ENCODE measurements around the gene NQO1.
"Not testable (repeated sequence)": the region's sequence is repeated elsewhere in the genome, so short reads cannot be mapped to it uniquely, and the experiment has no call there.

Gene NQO1

DNA sequence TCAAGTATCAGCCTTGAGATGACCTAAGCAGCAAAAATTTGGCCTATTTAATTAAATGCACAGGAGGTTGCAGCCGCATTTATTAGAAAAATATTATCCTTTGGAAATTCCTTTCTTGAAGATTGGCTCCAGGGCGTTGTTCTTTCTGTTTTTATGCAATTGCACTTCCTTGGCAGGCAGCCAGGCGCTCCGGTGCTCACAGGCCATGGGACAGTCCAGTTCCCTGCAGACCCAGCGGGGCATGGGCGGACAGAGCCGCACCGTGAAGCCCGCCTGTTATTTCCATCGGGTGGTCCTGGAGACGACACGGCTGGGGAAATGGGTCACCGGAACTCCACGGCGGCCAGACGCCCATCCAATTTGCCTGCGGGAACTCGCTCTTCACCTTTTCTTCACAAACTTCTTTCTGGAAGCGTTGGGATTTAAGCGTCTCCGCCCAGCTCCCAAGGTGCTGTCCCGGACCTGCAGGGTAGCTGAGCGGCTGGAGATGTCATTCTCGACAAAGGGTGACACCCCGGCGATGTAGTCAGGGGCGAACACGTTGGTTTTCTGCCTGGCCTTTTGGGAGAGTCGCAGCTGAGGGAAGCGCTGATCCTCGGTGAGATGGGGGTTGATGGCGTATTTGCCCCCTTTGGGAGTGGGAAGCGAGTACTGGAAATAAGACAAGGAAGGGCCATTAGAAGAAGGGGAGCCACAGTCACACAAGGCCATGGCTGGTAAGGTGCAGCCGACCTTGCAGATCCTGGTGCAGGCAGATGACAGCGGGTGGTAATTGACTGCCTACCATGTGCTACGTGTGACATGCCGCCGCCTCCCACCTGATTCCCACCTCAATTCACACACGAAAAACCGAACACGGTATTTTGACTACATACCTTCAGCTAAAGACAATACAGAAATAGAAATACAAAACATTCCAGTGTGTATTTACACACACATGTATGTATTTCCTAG, 15.9 kb upstream of the NQO1 start:
- peak; percentile 74 for DNase-seq (ENCODE audit: low spot score)

DNA sequence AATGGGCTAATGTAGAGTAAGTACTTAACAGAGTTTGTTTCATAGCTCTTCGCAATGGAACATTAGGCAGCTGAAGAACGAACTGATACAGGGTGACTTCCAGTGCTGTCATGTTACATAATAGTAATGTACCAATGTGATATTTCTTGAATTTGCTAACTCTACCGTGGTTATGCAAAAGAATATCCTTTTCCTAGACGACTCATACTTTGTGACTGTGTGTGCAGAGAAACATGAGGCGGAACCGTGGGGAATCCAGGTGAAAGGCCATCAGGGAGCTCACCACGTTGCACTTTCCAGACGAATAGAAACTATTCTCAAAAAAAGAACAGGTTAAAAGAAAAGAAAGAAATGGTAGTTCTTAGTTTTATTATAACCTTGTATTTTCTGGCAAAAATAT, 15.2 kb upstream of the NQO1 start:
- DNase-seq (ENCODE audit: low spot score): peak; percentile 72

DNA sequence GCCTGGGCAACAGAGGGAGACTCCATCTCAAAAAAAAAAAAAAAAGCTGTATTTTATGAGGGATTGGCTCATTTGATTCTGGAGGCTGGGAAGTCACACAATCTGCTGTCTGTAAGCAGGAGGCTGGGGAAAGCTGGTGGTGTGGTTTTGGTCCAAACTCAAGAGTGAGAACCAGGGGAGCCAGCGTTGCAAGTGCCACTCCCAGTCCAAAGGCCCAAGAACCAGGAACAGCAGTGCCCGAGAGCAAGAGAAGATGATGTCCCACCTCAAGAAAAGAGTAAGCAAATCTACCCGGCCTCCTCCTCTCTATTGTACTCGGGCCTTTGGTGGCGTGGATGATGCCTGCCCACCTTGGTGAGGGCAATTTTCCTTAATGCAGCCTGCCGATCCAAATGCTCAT, 5.7 kb upstream of the NQO1 start:
- no peak for DNase-seq (ENCODE audit: low spot score)

DNA sequence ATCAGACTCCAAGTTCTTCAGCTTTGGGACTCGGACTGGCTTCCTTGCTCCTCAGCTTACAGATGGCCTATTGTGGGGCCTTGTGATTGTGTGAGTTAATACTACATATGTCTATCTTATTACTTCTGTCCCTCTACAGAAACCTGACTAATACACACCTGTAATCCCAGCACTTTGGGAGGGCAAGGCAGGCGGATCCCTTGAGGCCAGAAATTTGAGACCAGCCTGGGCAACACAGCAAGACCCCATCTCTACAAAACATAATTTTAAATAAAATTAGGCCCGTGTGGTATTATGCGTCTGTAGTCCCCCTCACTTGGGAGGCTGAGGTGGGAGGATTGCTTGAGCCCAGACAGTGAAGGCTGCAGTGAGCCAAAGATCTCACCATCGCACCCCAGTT, 4.9 kb upstream of the NQO1 start:
- DNase-seq (ENCODE audit: low spot score): not testable (repeated sequence)

DNA sequence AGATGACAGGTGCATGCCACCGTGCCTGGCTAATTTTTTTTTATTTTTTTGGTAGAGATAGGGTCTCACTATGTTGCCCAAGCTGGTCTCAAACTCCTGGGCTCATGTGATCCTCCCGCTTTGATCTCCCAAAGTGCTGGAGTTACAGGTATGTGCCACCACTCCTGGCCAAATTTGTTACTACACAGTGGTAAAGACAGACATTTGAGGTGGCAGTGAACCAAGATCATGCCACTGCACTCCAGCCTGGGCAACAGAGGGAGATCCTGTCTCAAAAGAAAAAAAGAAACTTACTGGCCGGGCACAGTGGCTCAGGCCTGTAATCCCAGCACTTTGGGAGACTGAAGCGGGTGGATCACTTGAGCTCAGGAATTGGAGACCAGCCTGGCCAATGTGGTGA, 2.7 kb upstream of the NQO1 start:
- not testable (repeated sequence) for DNase-seq (ENCODE audit: low spot score)

DNA sequence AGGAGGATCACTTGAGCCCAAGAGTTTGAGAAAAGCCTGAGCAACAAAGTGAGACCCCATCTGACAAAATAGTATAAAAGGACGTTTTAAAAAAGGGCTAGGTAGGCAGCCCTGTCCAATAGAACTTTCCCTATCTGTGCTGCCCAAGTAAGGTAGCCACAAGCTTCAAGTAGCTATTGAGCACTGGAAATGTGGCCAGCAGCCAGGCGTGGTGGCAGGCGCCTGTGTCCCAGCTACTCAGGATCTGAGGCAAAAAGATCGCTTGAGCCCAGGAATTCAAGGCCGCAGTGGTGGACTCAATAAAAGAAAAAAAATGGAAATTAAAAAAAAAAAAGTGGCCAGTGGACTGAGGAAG, 1.5 kb upstream of the NQO1 start:
- DNase-seq (ENCODE audit: low spot score): no peak

DNA sequence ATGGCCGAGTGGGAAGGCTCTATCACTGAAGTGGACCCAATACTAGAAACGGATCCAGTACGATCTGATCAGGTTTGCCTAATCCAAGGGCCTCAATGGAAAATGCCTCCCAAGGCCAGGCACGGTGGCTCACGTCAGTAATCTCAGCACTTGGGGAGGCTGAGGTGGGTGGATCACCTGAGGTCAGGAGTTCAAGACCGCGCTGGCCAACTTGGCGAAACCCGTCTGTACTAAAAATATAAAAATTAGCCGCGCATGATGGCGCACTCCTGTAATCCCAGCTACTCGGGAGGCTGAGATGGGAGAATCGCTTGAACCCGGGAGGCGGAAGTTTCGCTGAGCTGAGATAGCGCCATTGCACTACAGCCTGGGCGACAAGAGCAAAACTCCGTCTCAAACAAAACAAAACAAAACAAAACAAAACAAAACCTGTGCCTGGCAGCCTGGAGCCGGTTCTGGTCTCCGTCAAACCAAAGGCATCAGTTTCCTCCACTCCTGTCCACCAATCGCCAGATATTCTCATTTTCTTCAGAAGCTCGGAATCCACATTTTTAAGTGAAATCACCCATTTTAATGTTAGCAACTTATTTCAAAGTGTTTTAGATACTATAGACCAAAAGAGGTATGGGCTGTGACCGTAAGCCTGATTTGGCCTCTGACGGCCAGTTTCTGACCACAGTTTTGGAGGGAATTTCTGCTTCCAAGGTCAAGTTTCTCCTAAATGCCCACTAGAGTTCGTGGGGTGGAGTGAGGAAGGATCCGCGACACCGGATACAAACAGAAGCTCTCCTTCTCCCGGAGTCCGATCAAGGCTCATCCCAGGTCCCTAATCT, 664 bp downstream of the NQO1 start:
- DNase-seq (ENCODE audit: low spot score): no peak

DNA sequence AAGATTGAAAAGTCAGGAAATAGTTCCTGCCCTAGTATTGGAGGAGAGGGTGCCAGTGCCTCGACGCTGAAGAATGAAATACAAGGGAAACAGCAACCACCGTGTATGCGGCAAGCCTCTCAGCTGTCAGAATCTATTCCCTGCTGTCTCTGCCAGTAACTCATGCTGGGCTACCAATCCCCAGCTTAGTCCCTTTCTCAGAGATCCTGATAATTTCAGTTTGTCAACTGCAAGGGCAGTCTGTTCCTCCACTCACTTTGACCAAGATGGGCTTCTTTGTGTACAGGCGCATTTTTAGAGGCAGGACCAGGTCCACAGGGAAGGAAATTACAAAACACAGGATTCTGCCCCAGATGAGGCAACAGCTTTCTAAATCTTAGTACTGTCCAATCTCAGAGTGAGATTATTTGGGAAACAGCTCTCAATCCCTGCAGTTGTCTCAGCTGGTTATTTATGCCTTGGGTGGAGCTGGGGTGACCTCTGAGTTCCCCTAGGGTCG, 1.3 kb downstream of the NQO1 start:
- DNase-seq (ENCODE audit: low spot score): no peak

DNA sequence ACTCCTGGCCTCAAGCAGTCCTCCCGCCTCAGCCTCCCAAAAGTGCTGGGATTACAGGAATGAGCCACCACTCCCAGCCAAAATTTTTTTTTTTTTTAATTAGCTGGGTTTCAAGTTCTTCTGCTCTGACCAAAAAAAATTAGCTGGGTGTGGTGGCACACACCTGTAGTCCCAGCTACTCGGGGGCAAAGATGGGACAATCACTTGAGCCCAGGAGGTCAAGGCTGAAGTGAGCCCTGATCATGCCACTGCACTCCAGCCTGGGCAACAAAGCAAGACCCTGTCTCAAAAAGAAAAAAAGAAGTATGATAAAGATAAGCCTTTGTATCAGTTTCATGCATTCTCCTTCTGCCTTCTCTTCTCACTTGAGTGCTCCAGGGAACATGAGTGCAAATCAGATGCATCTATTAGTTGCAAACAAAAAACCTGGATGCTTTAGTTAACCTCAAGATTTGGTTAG, 1.9 kb downstream of the NQO1 start:
- DNase-seq (ENCODE audit: low spot score): no peak

DNA sequence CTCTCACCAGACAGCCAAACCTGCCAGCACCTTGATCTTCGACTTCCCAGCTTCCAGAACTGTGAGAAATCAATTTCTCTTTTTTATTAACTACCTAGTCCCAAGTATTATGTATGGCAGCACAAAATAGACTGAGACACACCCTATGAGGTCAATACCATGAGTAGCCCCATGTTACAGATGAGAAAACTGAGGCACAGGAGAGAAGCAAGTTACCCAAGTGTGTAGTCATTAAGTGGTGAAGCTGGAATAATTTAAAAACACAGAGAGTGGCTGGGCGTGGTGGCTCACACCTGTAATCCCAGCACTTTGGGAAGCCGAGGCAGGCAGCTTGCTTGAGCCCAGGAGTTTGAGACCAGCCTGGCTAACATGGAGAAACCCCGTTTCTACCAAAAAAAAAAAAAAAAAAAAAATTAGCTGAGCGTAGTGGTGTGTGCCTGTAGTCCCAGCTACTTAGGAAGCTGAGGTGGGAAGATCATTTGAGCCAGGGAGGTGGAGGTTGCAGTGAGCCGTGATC, 4.9 kb downstream of the NQO1 start:
- no peak for DNase-seq (ENCODE audit: low spot score)

DNA sequence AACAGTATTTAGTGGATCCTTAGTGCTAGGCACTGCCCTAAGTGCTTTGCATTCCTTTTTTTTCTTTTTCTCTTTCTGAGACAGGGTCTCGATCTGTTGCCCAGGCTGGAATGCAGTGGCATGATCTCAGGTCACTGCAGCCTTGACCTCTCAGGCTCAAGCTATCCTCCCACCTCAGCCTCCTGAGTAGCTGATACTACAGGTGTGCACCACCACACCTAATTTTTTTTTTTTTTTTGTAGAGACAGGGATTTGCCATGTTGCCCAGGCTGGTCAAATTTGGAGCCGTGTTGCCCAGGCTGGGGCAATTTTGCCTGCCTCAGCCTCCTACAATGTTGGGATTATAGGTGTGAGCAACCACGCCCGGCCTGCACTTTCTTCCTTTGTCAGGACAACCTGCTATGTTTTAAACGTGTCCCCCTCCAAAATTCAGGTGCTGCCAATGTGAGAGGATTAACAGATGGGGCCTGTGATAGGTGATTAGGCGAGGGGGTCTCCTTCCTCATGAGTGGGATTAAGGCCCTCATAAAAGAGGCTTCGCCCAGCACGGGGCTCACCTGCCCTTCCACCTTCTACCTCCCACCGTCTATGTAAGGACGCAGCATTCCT, 5.4 kb downstream of the NQO1 start:
- no peak for DNase-seq (ENCODE audit: low spot score)

DNA sequence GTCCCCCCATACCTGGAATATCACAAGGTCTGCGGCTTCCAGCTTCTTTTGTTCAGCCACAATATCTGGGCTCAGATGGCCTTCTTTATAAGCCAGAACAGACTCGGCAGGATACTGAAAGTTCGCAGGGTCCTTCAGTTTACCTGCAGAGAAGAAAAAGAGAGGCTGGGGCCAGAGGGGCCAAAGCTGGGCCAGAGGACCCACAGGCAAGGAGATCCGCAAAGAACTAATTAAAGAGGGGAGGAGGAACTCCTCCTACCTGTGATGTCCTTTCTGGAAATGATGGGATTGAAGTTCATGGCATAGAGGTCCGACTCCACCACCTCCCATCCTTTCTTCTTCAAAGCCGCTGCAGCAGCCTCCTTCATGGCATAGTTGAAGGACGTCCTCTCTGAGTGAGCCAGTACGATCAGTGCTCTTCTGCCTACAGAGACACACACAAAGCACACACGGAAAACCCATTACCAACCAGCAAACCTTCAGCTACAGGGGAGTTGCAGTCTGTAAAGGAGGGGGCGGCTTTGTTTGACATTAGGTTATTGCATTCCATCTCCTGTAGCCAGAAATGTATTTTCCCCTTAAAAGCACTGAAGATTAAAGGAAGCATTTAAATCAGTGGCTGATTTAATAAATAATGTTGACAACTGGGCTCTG, 8.1 kb downstream of the NQO1 start:
- no peak for DNase-seq (ENCODE audit: low spot score)

DNA sequence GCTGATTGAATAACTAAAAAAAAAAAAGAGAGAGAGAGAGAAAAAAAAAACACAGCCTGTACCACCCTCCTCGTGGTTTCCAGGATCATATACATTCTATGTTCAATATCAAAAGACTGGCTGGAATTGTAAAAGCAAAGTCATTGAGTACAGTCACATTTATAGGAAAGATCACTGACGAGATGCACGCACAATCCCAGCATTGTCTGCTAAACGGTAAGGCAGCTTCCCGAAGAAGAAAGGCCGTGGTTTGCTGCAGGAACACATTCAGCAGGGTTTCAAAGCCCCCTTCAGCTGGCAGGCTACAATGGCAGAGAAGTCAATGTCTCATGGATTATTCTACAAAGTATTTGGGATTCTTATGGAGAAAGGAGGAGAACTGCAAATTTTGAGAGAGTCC, 9.3 kb downstream of the NQO1 start:
- DNase-seq (ENCODE audit: low spot score): no peak

DNA sequence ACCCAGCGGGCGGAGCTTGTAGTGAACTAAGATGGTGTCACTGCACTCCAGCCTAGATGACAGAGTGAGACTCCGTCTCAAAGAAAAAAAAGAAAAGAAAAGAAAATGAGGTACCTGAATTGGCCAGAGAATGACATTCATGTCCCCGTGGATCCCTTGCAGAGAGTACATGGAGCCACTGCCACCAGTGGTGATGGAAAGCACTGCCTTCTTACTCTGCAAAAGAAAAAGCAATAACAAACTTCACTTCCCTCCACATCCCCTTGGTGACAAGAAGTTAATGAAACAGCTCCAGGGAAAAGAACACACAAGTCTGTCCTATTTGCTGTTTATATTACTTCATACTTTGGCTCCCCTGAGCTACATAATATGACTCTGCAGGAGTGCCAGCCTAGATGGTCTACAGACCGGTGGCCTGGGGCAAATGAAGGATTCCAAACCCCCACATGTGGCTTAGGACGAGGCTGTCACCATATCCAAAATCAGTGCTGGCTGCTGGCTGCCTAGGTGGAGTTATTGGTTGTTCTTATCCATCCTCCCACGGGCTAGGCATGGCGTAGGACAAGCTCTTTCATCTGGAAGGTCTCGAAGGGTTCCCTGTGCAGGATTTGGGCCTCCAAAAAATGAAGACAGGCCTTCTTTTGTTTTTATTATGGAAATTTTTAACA, 13.3 kb downstream of the NQO1 start:
- DNase-seq (ENCODE audit: low spot score): no peak

DNA sequence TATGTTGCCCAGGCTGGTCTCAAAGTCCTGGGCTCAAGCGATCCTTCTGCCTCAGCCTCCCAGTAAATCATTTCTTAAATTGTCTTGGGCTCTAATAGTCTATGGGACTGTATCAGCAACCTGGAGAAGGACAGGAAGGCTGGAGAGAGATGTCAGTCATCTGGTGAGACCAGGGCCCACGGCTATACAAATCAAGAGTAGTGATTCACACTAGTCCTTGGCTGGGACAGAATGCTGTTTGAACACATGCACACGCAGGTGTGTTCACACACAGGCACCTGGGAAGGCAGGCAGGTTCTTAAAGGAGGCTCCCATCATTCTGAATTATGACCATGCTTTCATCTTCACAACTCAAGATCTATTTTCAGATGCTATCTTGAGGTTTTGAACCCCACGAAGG, 14.1 kb downstream of the NQO1 start:
- DNase-seq (ENCODE audit: low spot score): no peak

DNA sequence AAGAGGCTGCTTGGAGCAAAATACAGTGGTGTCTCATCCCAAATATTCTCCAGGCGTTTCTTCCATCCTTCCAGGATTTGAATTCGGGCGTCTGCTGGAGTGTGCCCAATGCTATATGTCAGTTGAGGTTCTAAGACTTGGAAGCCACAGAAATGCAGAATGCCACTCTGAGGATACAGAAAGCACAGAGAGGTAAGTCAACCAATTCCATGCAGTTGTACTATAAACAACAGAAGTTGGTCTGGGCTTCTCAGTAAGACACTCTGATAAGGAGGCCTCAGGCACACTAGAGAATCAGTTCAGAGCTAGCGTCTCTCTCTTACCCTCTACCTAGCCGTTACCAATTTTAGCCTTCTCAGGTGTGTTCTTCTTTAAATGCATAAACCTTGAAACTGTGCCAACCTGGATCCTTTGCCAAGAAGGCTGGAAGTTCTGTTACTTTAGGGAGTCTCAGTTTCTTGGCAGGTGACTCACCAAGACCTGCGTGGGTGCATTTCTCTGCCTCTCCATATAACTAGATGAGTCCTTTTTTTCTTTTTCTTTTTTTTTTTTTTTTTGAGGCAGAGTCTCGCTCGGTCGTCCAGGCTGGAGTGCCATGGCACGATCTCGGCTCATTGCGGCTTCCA, 15.1 kb downstream of the NQO1 start:
- DNase-seq (ENCODE audit: low spot score): peak; percentile 88

DNA sequence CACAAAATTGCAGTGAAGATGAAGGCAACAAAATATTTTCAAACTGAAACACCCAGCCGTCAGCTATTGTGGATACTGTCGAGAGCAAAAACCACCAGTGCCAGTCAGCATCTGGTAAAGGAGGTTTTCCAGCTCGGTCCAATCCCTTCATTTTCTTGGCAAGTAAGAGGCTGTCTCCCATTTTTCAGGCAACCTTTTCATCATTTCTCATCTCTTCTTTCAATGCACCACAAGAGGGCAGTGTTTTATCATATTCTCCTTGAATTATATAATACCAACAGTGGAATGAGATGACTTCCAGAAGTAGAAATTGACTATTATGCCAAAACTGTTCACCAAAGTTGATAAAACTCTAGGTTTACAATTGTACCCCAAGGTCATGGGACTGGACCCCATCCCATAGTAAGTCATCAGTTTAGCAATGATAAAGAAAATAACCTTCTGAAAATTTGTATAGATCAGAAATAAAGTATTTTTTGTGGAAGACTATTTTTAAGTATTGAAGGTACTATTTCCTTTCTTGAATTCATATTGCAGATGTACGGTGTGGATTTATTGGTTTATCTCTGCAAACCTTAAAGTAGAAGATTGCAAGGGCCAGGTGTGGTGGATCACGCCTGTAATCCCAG, 16.8 kb downstream of the NQO1 start:
- peak; percentile 70 for DNase-seq (ENCODE audit: low spot score)

DNA sequence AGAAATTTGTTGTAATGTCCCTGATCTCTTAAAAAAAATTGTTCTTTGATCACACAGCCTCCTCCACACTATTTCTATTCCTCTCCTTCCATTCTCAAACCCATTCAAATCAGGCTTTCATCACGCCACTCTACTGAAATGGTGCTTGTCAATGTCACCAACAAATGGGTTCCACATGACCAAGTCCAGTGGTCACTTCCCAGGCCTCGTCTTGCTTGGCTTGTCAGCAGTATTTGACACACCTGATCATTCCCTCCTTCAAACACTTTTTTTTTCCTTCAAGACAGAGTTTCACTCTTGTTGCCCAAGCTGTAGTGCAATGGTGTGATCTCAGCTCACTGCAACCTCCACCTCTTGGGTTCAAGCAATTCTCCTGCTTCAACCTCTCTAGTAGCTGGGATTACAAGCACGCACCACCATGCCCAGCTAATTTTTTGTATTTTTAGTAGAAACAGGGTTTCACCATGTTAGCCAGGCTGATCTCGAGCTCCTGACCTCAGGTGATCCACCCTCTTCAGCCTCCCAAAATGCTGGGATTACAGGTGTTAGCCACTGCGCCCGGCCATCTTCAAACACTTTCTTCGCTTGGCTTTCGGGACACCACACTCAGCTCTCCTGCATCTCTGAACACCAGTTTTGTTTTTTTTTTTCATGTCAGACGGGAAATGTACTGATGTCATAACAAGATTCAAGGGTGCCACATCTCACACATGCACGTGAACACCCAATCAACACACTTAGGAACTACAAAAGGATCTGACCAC, 18.3 kb downstream of the NQO1 start:
- DNase-seq (ENCODE audit: low spot score): peak; percentile 69

DNA sequence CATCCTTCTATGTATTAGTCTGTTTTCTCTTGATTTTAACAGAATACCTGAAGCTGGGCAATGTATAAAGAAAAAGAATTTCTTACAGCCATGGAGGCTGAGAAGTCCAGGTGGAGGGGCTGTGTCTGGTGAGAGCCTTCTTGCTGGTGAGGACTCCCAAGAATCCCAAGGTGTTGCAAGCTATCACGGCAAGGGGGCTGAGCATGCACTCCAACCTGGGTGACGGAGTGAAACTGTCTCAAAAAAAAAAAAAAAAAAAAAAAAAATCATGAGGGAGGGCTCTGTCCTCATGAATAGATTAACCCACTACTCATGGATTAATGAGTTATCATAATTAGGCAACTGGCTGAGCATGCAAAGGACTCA, 19.4 kb downstream of the NQO1 start:
- no peak for DNase-seq (ENCODE audit: low spot score)
